Measurements from ENCODE around the gene XPNPEP3. TPM values are rescaled to one million over a fixed set of nuclear protein-coding genes. Genes with fewer than 3 reads are reported as not detected.
"Not testable (repeated sequence)": the region's sequence is repeated elsewhere in the genome, so short reads cannot be mapped to it uniquely, and the experiment has no call there.

The XPNPEP3 gene
- total and polyA plus RNA-seq, 4 donors: 5.1 to 24.1 (median 10.4) TPM

GRCh38 chr22:40829131-40829530 is 27.8 kb upstream of the XPNPEP3 start:
- Histone ChIP-seq H3K9me3 (ENCODE audit: control insufficient read depth in 4 of 4, insufficient read depth in 3 of 4, low read length in 3 of 4) (no peaks in the 10 kb centered on the region), H3K9ac (ENCODE audit: insufficient read depth in 1 of 2, low read length in 2 of 2) (no peak overlapping the region), H3K27me3 (ENCODE audit: control insufficient read depth in 3 of 3, insufficient read depth in 3 of 3, low read length in 2 of 3) (no peaks in the 10 kb centered on the region), H3K4me3 (no peak overlapping the region), H3K4me1 (ENCODE audit: control insufficient read depth in 5 of 5, insufficient read depth in 5 of 5, low read length in 5 of 5) (no peaks in the 10 kb centered on the region), H3K36me3 (ENCODE audit: control insufficient read depth in 4 of 4, insufficient read depth in 4 of 4, low read length in 4 of 4) (peaks cover 14 to 43% (median 26%) of the 10 kb centered on the region in 4 donors), H3K27ac (ENCODE audit: low read depth in 1 of 2, low read length in 1 of 2) (no peak overlapping the region)
- WGBS, 2 donors: 66 to 72% methylated on average over 6 of the region's 6 CpGs
- ATAC-seq (ENCODE audit: insufficient read depth, low FRiP score) (no peak), DNase-seq (no peak)
- no peak for TF ChIP-seq CTCF (IDR thresholded peaks at IDR 0.05; ENCODE audit: control extremely low read depth, extremely low read depth)

GRCh38 chr22:40834619-40835018 is 22.3 kb upstream of the XPNPEP3 start:
- no peak for TF ChIP-seq CTCF (IDR thresholded peaks at IDR 0.05; ENCODE audit: control extremely low read depth, extremely low read depth)
- no peak overlapping the region for H3K4me3 ChIP-seq
- no peaks in the 10 kb centered on the region for H3K4me1 ChIP-seq (ENCODE audit: control insufficient read depth in 5 of 5, insufficient read depth in 5 of 5, low read length in 5 of 5)
- WGBS, 2 donors: 98 to 99% methylated on average over 3 of the region's 3 CpGs
- DNase-seq: no peak
- no peak overlapping the region for H3K9ac ChIP-seq (ENCODE audit: insufficient read depth in 1 of 2, low read length in 2 of 2)
- no peaks in the 10 kb centered on the region for H3K9me3 ChIP-seq (ENCODE audit: control insufficient read depth in 4 of 4, insufficient read depth in 3 of 4, low read length in 3 of 4)
- H3K36me3 ChIP-seq (ENCODE audit: control insufficient read depth in 4 of 4, insufficient read depth in 4 of 4, low read length in 4 of 4): peaks cover 24 to 62% (median 39%) of the 10 kb centered on the region in 4 donors
- no peak for ATAC-seq (ENCODE audit: insufficient read depth, low FRiP score)
- H3K27ac ChIP-seq (ENCODE audit: low read depth in 1 of 2, low read length in 1 of 2): no peak overlapping the region
- H3K27me3 ChIP-seq (ENCODE audit: control insufficient read depth in 3 of 3, insufficient read depth in 3 of 3, low read length in 2 of 3): no peaks in the 10 kb centered on the region

- Histone ChIP-seq H3K4me1 (ENCODE audit: control insufficient read depth in 5 of 5, insufficient read depth in 5 of 5, low read length in 5 of 5) (no peaks in the 10 kb centered on the region), H3K36me3 (ENCODE audit: control insufficient read depth in 4 of 4, insufficient read depth in 4 of 4, low read length in 4 of 4) (peaks cover 23 to 59% (median 36%) of the 10 kb centered on the region in 4 donors), H3K27me3 (ENCODE audit: control insufficient read depth in 3 of 3, insufficient read depth in 3 of 3, low read length in 2 of 3) (no peaks in the 10 kb centered on the region), H3K4me3 (no peak overlapping the region), H3K27ac (ENCODE audit: low read depth in 1 of 2, low read length in 1 of 2) (no peak overlapping the region), H3K9ac (ENCODE audit: insufficient read depth in 1 of 2, low read length in 2 of 2) (no peak overlapping the region), H3K9me3 (ENCODE audit: control insufficient read depth in 4 of 4, insufficient read depth in 3 of 4, low read length in 3 of 4) (no peaks in the 10 kb centered on the region)
- WGBS, 2 donors: 92 to 94% methylated on average over 3 of the region's 3 CpGs
- no peak for TF ChIP-seq CTCF (IDR thresholded peaks at IDR 0.05; ENCODE audit: control extremely low read depth, extremely low read depth)
- DNase-seq (no peak), ATAC-seq (ENCODE audit: insufficient read depth, low FRiP score) (no peak)
Observed at GRCh38 chr22:40838486-40838885, 18.5 kb upstream of the XPNPEP3 start.

- peaks cover 11 to 54% (median 19%) of the 10 kb centered on the region in 4 donors for H3K36me3 ChIP-seq (ENCODE audit: control insufficient read depth in 4 of 4, insufficient read depth in 4 of 4, low read length in 4 of 4)
- 93 to 98% methylated on average over 3 of the region's 3 CpGs for WGBS, 2 donors
- H3K4me3 ChIP-seq: no peak overlapping the region
- H3K27ac ChIP-seq (ENCODE audit: low read depth in 1 of 2, low read length in 1 of 2): no peak overlapping the region
- DNase-seq (no peak), ATAC-seq (ENCODE audit: insufficient read depth, low FRiP score) (no peak)
- no peak overlapping the region for H3K9ac ChIP-seq (ENCODE audit: insufficient read depth in 1 of 2, low read length in 2 of 2)
- H3K27me3 ChIP-seq (ENCODE audit: control insufficient read depth in 3 of 3, insufficient read depth in 3 of 3, low read length in 2 of 3): no peaks in the 10 kb centered on the region
- no peak for TF ChIP-seq CTCF (IDR thresholded peaks at IDR 0.05; ENCODE audit: control extremely low read depth, extremely low read depth)
- H3K4me1 ChIP-seq (ENCODE audit: control insufficient read depth in 5 of 5, insufficient read depth in 5 of 5, low read length in 5 of 5): no peaks in the 10 kb centered on the region
- no peaks in the 10 kb centered on the region for H3K9me3 ChIP-seq (ENCODE audit: control insufficient read depth in 4 of 4, insufficient read depth in 3 of 4, low read length in 3 of 4)
Observed at GRCh38 chr22:40844951-40845350, 12.0 kb upstream of the XPNPEP3 start.

GRCh38 chr22:40845816-40846215 is 11.1 kb upstream of the XPNPEP3 start:
- WGBS, 2 donors: 93 to 95% methylated on average over 11 of the region's 11 CpGs
- not testable (repeated sequence) for ATAC-seq (ENCODE audit: insufficient read depth, low FRiP score); H3K4me1 ChIP-seq (ENCODE audit: control insufficient read depth in 5 of 5, insufficient read depth in 5 of 5, low read length in 5 of 5); DNase-seq; H3K27me3 ChIP-seq (ENCODE audit: control insufficient read depth in 3 of 3, insufficient read depth in 3 of 3, low read length in 2 of 3); H3K9me3 ChIP-seq (ENCODE audit: control insufficient read depth in 4 of 4, insufficient read depth in 3 of 4, low read length in 3 of 4); H3K9ac ChIP-seq (ENCODE audit: insufficient read depth in 1 of 2, low read length in 2 of 2); H3K27ac ChIP-seq (ENCODE audit: low read depth in 1 of 2, low read length in 1 of 2); H3K4me3 ChIP-seq
- peaks cover 7 to 49% (median 16%) of the 10 kb centered on the region in 4 donors for H3K36me3 ChIP-seq (ENCODE audit: control insufficient read depth in 4 of 4, insufficient read depth in 4 of 4, low read length in 4 of 4)

Measured in lung (tissue), 12 donors.